Motor neuron (in vitro differentiated cells): ENCODE data around the gene RHOC. TPM values are rescaled to one million over a fixed set of nuclear protein-coding genes. Genes with fewer than 3 reads are reported as not detected.

Source experiments
- ATAC-seq, 8 experiments: fragments of 200-7000 bp; cut with Tn5 transposase; replicated peaks in 6 of 8; 2 replicates each; pipeline ENCODE4 v1.8.0; 2021; ENCODE audit warnings: mild to moderate bottlenecking in 8 of 8, moderate library complexity in 8 of 8
- H3K27ac ChIP-seq, 2 donors: fragments of 250-450 bp; sonication (Bioruptor Pico); 2 replicates each; pipeline ENCODE4 v1.9.0; 2021; ENCODE audit warnings: antibody characterized with exemption in 2 of 2, mild to moderate bottlenecking in 2 of 2, moderate library complexity in 1 of 2
- H3K4me1 ChIP-seq, 2 donors: fragments of 250-450 bp; sonication (Bioruptor Pico); replicated peaks in 1 of 2; 2 replicates each; pipeline ENCODE4 v1.6.1; 2021; ENCODE audit warnings: antibody characterized with exemption in 2 of 2, mild to moderate bottlenecking in 2 of 2, moderate library complexity in 1 of 2
- H3K4me3 ChIP-seq, 5 donors: fragments of 250-450 bp; sonication (Bioruptor Pico); 2 replicates each; pipeline ENCODE4 v1.9.0; 2021; ENCODE audit warnings: antibody characterized with exemption in 5 of 5, mild to moderate bottlenecking in 5 of 5, moderate library complexity in 4 of 5
- WGBS, 10 experiments: fragments of 450-650 bp; shearing (Covaris generic); methylation state at CpG; one replicate each; pipeline ENCODE4 v1.0.0; 2022; 5-methylcytosine and 5-hydroxymethylcytosine counted together
- in situ Hi-C, 9 experiments: fragments of 400-800 bp; cut with MboI; loops; one replicate each; pipeline ENCODE4 v1.15.0; 2021; ENCODE audit warnings: low sequenced_read_pairs in 9 of 9, low pct_unique_long_range_greater_than_20kb in 2 of 9; ENCODE audit not compliant: unreplicated experiment in 9 of 9
- total RNA-seq, 8 experiments: library from RNA; unstranded; fragments of 300-600 nt; gene quantifications; 2 replicates each; pipeline versions ENCODE4 v1.2.3 to v1.2.4, GENCODE V29; 2022

The RHOC gene
- total RNA-seq, 8 experiments from 2014 or later, result 57.4 to 468 (median 89.6) TPM

DNA sequence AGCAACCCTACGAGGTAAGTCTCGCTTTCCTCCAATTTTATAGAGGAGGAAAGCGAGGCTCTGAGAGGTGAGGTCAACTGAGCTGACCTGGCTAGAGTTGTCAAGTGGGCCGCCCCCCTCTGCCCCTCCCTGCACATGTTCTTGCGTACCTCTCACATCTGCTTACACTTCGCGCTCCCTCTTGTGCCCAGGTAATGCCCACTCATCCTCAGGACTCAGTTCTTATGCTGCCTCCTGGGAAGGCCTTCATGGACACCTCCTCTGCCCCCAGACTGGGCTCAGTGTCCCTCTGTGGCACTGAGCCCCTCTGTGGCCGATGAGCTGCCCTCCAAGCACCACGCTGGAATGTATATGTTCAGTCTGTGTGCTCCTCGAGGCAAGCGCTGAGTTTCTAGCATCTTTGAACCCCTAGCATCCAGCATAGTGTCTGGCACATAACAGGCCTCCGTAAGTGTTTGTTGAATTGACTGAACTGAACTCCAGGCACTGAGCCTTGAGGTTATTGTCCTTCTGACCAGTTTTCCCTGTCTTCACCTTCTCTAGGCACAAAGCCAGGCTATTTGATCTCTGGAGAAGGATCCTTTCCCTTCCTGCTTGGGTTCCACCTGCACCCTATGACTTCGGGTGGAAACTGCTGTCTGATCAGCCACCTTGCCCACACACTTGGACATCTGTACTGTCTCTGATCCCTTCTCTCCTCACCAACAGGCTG lies 19.0 kb downstream of the RHOC start:
- in situ Hi-C loops, result no loop called here
- 69 to 97% (median 87%) methylated on average over 1 to 12 of the region's 13 CpGs; no CpG with 5 or more reads in 4 of the 10 experiments for WGBS, 10 experiments
- ATAC-seq, result no peak
- H3K27ac ChIP-seq, result no peak overlapping the region
- H3K4me1 ChIP-seq, result no peaks in the 10 kb centered on the region
- H3K4me3 ChIP-seq, result no peak overlapping the region

GRCh38 chr1:112687361-112687760 lies 19.6 kb downstream of the RHOC start:
- H3K27ac ChIP-seq, result no peak overlapping the region
- no peaks in the 10 kb centered on the region for H3K4me1 ChIP-seq
- 0 to 100% (median 81%) methylated on average over 1 to 4 of the region's 4 CpGs; no CpG with 5 or more reads in 2 of the 10 experiments for WGBS, 10 experiments
- no peak overlapping the region for H3K4me3 ChIP-seq
- in situ Hi-C loops, result no loop called here
- ATAC-seq, result peak in 3 of 8 experiments; percentile 78 to 90 (median 89)

GRCh38 chr1:112686835-112687234 lies 20.1 kb downstream of the RHOC start:
- peak in 3 of 8 experiments; percentile 72 to 80 (median 72) for ATAC-seq
- Histone ChIP-seq H3K4me1 (no peaks in the 10 kb centered on the region), H3K27ac (no peak overlapping the region), H3K4me3 (no peak overlapping the region)
- in situ Hi-C loops, result no loop called here
- WGBS, 10 experiments, result 83 to 100% (median 93%) methylated on average over 2 to 4 of the region's 4 CpGs; no CpG with 5 or more reads in 2 of the 10 experiments

DNA sequence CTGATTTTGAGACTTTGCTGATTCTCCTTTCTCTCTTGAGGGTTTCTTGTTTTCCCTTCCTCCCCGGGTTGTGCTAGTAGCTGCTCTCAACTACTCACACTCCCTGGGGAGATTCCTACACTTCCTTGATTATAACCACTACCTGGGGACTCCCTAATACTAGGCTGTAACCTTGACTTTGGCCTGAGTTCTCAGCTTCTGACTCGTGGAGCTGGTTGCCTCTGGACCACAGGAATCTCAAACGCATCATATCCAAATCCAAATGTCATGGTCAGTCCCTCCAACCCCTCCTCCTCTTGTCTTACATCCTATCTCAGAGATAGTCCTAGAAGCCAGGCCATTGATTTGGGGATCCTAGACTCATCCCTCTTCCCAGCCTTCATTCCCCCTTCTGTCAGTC lies 20.5 kb downstream of the RHOC start:
- no peak for ATAC-seq
- in situ Hi-C loops, result no loop called here
- H3K4me1 ChIP-seq, result no peaks in the 10 kb centered on the region
- WGBS, 10 experiments, result 20 to 96% (median 76%) methylated on average over 1 to 3 of the region's 3 CpGs; no CpG with 5 or more reads in 1 of the 10 experiments
- no peak overlapping the region for H3K27ac ChIP-seq
- no peak overlapping the region for H3K4me3 ChIP-seq

DNA sequence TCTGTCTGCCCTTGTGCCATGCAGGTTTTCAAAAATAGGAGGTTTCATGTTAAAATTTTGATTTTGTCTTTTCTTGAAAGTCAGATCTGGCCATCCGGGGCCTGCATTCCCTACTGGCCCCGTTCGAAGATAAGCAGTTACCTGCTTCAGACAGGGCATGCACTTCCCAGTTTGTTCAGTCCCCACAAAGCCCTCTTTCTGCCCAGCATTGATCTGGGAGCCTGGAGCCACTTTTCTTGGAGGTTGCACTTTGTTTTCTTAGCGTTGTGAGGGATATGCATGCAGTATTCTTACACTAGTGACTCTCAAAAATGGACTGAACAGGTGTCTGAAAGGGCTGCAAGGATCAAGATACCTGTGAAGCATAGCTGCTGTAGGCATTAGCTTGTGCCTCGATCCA lies 21.0 kb downstream of the RHOC start:
- WGBS, 10 experiments, result 82 to 100% (median 93%) methylated on average over 1 to 5 of the region's 5 CpGs; no CpG with 5 or more reads in 1 of the 10 experiments

DNA sequence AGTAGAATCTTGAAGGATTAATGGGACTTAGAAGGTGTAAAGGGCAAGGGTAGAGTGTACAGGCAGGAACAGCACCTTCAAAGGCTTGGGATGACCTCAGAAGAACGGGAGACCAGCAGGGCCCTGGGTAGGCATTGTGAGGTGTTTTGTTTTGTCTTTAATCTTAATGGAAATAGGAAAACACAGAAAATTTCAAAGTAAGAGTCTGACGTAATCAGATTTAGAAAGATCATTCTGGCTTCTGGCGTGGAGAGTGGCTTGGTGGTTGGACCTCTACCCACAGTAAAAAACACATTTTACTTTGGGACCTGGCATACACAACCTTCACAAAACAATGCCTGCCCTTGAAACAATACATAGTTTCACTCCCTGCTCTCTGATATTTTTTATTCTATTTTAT lies 28.3 kb downstream of the RHOC start:
- in situ Hi-C loops, result no loop called here
- no peak overlapping the region for H3K4me3 ChIP-seq
- H3K4me1 ChIP-seq, result peaks cover 3 to 16% of the 10 kb centered on the region in 2 donors
- no peak overlapping the region for H3K27ac ChIP-seq
- ATAC-seq, result no peak
- WGBS, 10 experiments, result 70 to 100% (median 93%) methylated on average over 1 to 3 of the region's 3 CpGs; no CpG with 5 or more reads in 1 of the 10 experiments

More for the DNA sequence above, 21.0 kb downstream of the RHOC start:
- in situ Hi-C loops, result no loop called here
- Histone ChIP-seq H3K4me3 (no peak overlapping the region), H3K27ac (no peak overlapping the region), H3K4me1 (no peaks in the 10 kb centered on the region)
- ATAC-seq, result no peak

- Histone ChIP-seq H3K4me1 (peaks cover 5 to 19% of the 10 kb centered on the region in 2 donors), H3K4me3 (no peak overlapping the region), H3K27ac (no peak overlapping the region)
- WGBS, 10 experiments, result 91 to 100% (median 97%) methylated on average over 1 to 4 of the region's 4 CpGs
- in situ Hi-C loops, result no loop called here
- ATAC-seq, result no peak
Measured at GRCh38 chr1:112677501-112677900, 29.4 kb downstream of the RHOC start.

- Histone ChIP-seq H3K27ac (no peak overlapping the region), H3K4me3 (no peak overlapping the region), H3K4me1 (peaks cover 5 to 19% of the 10 kb centered on the region in 2 donors)
- no peak for ATAC-seq
- 90 to 100% (median 96%) methylated on average over 1 to 3 of the region's 3 CpGs; no CpG with 5 or more reads in 1 of the 10 experiments for WGBS, 10 experiments
- in situ Hi-C loops, result no loop called here
Measured at GRCh38 chr1:112676543-112676942, 30.4 kb downstream of the RHOC start.

DNA sequence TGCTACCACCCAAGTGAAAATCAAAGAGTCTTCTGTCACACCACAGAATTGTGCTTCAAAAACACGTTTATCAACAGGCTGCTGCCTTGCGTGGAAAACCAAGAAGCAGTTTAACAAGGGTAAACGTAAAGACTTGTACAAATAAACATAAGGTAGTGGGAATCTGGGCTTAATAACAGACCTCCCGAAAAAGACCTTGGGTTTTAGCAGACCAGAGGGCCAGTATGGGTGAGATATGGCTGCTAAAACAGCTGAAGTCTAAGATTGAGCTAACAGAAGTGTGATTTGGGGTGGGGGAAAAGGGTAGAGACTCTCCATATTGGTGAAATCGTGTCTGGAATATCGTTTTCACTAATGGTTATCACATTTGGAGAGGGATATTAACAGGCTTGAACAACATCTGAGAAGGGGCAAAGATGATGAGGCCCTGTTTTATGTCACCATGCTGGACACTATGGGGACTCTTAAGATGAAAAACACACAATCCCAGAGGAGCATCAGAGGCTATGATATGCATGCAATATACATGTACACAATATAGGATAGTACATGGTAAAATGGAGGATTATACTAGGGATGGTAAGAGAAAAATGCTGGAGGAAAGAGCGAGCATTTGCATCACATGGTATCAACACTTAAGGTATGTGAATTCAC lies 31.1 kb downstream of the RHOC start:
- Histone ChIP-seq H3K4me1 (peaks cover 5 to 19% of the 10 kb centered on the region in 2 donors), H3K27ac (peak overlapping the region in 1 of 2 donors; percentile 85), H3K4me3 (peak overlapping the region; percentile 47 to 79 (median 61))
- no peak for ATAC-seq
- in situ Hi-C loops, result no loop called here
- 28 to 100% (median 60%) methylated on average over 1 to 7 of the region's 7 CpGs; no CpG with 5 or more reads in 1 of the 10 experiments for WGBS, 10 experiments

DNA sequence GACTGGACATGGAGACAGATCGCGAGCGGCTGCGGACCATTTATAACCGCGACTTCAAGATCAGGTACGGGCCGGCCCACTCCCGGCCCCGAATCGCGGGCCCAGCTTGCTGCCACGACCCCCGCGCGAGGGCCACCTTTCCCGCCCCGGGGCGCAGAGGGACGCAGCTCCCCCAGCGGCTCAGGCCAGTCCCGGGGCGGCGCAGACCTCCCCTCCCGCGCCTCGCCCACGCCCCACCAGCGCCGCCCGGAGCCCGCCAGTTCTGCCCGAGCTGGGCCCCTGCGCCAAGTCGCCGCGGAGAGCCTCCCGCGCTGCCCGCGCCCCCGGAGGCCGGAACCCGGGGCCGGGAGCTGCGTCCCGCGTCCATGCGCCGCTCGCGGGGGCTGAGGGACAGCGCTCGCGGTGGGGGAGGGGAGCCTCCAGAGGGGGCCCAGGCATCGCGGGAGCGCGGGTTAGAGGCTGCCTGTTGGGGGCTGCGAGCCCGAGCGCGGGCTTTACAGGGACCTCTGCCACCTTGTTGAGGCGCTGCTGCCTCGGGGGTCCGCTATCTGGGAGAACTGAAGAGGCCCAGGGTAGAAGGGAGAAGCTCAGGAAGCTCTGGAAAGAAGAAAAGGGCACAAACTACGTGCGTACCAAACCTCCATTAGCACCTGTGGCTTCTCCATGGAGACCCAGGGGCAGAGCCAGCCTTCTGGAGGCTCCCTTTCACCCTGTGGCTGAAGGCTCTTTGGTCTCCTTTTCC lies 31.8 kb downstream of the RHOC start:
- peak overlapping the region in 1 of 2 donors; percentile 85 for H3K27ac ChIP-seq
- peak overlapping the region; percentile 47 to 79 (median 61) for H3K4me3 ChIP-seq
- peaks cover 5 to 19% of the 10 kb centered on the region in 2 donors for H3K4me1 ChIP-seq
- WGBS, 10 experiments, result 0 to 7% (median 0%) methylated on average over 2 to 28 of the region's 68 CpGs; no CpG with 5 or more reads in 7 of the 10 experiments
- ATAC-seq, result peak; percentile 52 to 86 (median 82)
- in situ Hi-C loops, result no loop called here

DNA sequence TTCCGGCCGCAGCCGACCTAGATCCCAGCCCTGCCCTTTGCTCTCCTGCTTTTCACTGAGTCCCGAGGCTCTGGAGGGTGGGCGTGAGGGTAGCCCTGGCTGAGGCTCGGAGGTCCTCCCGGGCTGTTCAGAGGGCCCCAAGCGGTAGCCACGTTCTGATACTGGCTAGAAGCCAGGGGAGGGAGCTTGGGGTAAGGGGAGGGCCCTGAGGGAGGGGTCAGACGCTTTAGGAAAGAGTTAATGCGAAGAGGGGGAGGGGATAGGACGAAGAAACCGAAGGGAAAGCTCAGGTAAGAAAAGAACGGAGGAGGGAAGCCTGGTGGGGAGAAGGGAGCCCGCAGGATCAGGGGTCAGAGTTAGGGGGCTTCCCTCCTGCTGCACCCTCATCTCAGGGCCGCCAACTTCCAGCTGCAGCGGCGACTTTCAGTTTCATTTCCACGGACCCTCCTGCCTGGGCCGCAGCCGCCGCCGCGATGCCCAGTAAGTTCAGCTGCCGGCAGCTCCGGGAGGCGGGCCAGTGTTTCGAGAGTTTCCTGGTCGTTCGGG lies 32.4 kb downstream of the RHOC start, which contains the start of gene MOV10:
Gene MOV10, plus strand, starts transcription at position 220 of the 546 bp plus-strand sequence. Its CDS starts 254 bp downstream, at position 474.
- H3K4me1 ChIP-seq, result peaks cover 5 to 19% of the 10 kb centered on the region in 2 donors
- peak; percentile 57 to 73 (median 62) for ATAC-seq
- in situ Hi-C loops, result no loop called here
- peak within 1 kb of the TSS in 1 of 2 donors; percentile 85 for H3K27ac ChIP-seq
- peak within 1 kb of the TSS; percentile 47 to 79 (median 61) for H3K4me3 ChIP-seq
- WGBS, 10 experiments, result 0% methylated on average over 1 to 8 of the region's 30 CpGs; no CpG with 5 or more reads in 8 of the 10 experiments

- in situ Hi-C loops, result no loop called here
- ATAC-seq, result peak; percentile 7 to 19 (median 12)
- Histone ChIP-seq H3K27ac (peak overlapping the region in 1 of 2 donors; percentile 85), H3K4me3 (peak overlapping the region; percentile 47 to 79 (median 61)), H3K4me1 (peaks cover 5 to 19% of the 10 kb centered on the region in 2 donors)
- 3 to 80% (median 21%) methylated on average over 1 to 16 of the region's 18 CpGs; no CpG with 5 or more reads in 1 of the 10 experiments for WGBS, 10 experiments
Measured at GRCh38 chr1:112673592-112674439, 33.1 kb downstream of the RHOC start.
